Left lobe of liver (tissue), 2 donors: ENCODE data around the gene IPO4. TPM values are rescaled to one million over a fixed set of nuclear protein-coding genes. Genes with fewer than 3 reads are reported as not detected.

Experiments
- ATAC-seq: fragments of 200-7000 bp; cut with Tn5 transposase; one replicate; pipeline ENCODE4 v1.9.1; 2020; ENCODE audit warnings: mild to moderate bottlenecking, moderate library complexity
- DNase-seq: peaks from one replicate; pipeline ENCODE4 v3.0.0-alpha.2; 2020; ENCODE audit warnings: low spot score
- total RNA-seq: library from RNA; stranded (reverse); gene quantifications from one replicate; pipeline ENCODE4 v1.2.1, GENCODE V29; 2021
- donor health status: DM: no; HTN: no; CAD: no; lungs with moderate emphysema.
- donor health status: DM: no; HTN: yes; CAD: no.

The IPO4 gene
- total RNA-seq, 1 donor from 2014 or later: 20.2 TPM

GRCh38 chr14:24178399-24179178 is 10.0 kb downstream of the IPO4 start:
- DNase-seq: peak; percentile 65
- ATAC-seq: peak; percentile 59

DNA sequence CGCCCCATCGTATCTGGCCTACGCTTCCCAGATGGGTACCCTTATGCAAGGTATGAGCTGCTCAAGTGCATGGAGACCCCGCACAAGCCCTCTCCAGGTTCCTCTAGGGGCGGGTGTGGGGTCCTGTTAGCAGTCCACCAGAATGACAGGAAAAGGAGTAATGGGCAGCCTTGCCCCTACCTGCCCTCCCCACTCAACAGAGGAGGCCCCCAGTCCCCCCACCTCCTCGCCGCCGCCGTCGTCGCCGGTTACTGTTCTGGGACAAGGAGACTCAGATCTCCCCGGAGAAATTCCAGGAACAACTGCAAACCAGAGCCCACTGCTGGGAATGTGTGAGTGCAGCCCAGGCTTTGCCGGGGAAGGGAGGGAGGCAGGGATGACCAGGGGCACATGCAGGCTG is 10.7 kb downstream of the IPO4 start:
- ATAC-seq (no peak), DNase-seq (no peak)

- DNase-seq (no peak), ATAC-seq (no peak)
Observed at GRCh38 chr14:24177041-24177825, 11.4 kb downstream of the IPO4 start.

DNA sequence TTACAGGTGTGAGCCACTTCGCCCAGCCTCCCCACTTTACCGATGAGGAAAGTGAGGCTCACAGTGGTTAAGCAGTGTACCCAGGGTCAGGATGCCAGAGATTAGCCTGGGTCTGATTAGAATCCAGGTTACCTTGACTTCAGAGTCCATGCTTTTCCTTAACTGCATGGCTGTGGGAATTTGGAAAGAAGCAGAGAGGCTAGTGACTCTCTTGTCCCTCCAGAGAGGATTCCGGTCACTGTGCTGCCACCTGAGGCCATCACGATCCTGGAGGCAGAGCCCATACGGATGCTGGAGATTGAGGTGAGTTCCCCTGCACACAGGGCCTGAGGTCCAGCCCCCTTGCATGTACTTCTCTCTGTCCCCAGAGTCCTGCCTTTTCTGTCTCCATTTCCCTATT is 12.0 kb downstream of the IPO4 start:
- ATAC-seq (no peak), DNase-seq (no peak)

DNA sequence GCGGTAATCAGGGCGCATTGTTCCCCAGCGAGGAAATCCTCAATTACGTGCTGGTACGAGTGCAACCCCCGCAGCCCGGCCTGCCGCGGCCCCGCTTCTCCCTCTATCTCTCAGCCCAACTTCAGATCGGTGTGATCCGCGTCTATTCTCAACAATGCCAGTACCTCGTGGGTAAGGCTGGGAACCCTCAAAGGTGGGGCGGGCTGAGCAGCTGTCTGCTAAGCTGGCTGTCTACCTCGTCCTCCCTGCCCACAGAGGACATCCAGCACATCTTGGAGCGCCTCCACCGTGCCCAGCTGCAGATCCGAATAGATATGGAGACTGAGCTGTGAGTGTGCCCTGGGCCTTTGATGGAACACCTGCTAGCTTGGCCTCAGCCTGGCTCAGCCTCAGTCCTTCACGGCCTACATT is 15.7 kb downstream of the IPO4 start:
- ATAC-seq: no peak
- DNase-seq: no peak

DNA sequence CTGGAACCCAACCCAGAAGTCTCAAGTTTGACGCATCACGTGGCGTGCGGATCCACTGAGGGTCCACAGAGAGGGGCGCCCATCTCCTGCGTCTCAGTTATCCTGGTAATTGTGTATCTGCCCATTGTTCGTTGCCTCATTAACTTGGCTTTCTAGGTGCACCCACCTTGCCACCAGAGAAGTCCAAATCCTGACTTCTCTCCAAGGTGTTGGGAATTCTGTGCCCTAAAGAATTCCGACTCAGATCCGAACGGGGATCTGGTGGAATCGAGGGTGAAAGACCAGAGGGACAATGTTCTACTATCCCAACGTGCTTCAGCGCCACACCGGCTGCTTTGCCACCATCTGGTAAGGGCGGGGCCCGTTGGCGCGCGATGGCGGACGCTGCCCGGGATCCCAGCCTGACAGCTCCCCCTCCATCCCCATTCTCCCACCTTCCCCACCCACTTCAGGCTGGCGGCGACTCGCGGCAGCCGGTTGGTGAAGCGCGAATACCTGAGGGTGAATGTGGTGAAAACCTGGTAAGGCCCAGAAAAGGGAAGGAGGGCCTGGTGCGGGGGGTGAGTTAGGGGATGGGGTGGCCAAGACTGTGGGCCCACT is 16.3 kb downstream of the IPO4 start:
- ATAC-seq (no peak), DNase-seq (no peak)

DNA sequence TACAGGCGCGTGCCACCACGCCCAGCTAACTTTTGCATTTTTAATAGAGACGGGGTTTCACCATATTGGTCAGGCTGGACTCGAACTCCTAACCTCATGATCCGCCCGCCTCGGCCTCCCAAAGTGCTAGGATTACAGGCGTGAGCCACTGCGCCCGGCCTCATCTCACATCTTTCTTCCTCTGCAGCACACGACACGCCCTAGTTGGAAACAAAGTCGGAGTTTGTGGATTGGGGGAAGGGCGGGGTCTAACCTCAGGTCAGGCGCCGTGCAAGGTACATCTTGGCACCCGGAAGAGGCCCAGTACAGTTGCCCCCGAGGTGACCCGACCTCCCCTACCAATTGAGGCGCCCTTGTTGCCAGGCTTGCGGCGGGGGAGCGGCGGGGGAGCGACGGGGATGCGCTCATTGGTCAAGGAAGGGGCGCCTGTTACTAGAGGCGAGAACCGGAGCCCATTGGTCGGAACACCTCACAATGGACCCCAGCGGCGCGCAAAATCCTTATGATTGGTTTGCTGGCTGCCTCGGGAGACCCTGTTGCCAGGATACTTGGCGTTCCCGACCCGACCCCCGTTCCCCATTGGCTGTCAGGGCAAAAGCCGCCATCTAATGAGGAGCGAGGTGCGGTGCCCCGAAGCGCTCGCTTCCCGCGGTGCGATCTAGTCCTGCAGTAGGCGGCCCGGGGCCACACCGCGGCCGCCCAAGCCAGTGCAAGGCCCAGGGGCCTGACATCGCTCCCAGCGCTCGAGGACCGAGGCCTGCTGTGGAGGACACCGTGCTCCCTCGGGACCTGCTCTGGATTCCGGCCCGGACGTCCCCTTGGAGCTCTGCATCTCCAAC is 17.0 kb downstream of the IPO4 start, which contains the start of gene REC8:
Gene REC8, plus strand, starts transcription at position 659 of the 839 bp plus-strand sequence. CDS start 473 bp downstream, outside the sequence.
- peak; percentile 50 for ATAC-seq
- no peak for DNase-seq

DNA sequence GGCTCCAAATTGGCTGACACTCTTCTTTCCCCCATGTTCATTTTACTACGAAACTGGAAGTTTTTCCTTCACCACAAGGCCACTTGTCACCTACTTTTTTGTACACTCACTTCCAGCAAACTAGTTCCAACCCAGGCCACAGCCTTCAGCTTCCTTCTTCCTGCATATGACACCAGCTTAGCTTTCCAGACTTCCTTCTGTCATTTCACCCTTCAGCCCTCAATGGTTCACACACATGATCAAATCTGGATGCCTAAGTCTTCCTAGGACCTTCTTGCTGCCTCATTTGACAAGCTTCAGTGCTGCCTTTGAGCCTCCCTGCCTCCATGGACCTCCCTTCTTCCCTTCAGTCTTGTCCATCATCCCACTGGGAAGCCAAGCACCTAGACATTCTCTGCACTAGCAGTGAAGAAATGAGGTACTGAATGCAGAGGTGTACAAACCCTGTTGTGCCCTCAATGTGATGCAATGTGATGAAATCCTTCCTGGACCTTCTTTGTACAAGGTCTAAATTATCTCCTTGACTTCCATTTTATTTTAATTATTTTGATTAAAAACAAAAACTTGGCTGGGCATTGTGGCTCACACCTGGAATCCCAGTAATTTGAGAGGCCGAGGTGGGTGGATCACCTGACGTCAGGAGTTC is 21.0 kb downstream of the IPO4 start:
- DNase-seq (no peak), ATAC-seq (no peak)

- DNase-seq: no peak
- ATAC-seq: no peak
Observed at GRCh38 chr14:24165785-24166184, 22.8 kb downstream of the IPO4 start.

GRCh38 chr14:24164518-24164991 is 24.1 kb downstream of the IPO4 start:
- ATAC-seq: no peak
- DNase-seq: no peak

GRCh38 chr14:24162093-24162492 is 26.5 kb downstream of the IPO4 start:
- DNase-seq (no peak), ATAC-seq (no peak)

DNA sequence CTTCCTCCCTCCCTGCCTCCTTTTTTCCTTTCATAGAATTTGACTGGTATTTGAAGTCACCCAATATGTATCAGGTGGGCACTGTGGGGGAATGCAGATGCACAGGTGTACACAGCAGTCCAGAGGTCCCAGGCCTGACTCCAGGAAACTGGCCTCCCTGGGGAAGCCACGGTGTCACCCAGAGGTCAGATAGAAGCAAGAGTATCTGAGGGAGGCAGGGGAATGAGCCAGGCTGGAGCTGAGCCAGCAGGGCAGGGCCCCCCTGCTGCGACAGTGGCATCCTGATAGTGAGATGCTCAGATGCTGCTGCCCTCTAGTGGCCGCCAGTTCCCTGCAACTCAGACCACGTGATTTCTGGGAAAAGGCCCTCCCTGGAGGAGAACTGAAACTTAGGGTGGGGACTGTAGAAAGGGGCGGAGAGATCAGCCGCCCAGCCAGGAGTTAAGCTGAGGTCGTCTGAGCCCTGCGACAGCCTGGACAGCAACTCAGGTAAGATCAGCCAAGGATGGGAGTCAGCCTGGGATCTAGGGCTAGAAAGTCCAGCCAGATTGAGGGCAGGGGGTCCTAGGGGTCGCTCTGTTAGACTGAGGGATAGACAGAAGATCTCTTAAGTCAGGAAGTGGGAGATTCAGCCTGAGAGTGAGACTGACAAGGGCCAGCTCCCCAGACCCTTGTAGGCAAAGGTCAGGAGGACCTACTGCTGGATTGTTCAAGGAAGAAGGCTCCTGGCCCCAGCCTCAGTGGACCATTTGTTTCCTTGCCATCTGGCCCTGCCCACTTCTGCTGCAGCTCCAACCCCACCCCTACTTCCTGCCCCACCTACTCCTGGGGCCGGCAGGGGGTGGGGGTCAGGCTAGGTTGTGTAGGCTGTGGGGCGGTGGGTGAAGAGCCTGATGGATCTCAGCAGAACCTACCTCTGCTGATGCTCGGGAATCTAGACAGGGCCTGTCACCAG is 27.5 kb downstream of the IPO4 start, which contains the start of gene IRF9:
Gene IRF9, plus strand, starts transcription at position 416 of the 955 bp plus-strand sequence. CDS start 880 bp downstream, outside the sequence.
- DNase-seq: peak; percentile 98
- peak; percentile 90 for ATAC-seq

GRCh38 chr14:24160499-24160849 is 28.1 kb downstream of the IPO4 start:
- no peak for DNase-seq
- no peak for ATAC-seq

- DNase-seq (no peak), ATAC-seq (no peak)
Observed at GRCh38 chr14:24159777-24160498, 28.7 kb downstream of the IPO4 start.

DNA sequence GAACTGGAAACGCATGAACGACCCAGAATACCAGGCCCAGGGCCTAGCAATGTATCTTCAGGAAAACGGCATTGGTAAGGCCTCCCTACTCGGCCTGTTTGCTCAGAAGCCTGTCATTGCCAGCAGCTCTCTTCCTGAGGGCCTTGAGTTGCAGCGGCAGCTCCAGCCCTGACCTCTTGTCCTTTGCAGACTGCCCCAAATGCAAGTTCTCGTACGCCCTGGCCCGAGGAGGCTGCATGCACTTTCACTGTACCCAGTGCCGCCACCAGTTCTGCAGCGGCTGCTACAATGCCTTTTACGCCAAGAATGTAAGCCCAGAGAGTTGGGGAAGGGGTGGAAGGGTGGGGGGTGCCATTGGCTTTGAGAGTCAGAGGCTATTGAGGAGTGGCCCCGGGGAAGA is 31.3 kb downstream of the IPO4 start:
- ATAC-seq: no peak
- DNase-seq: no peak

GRCh38 chr14:24156840-24157239 is 31.8 kb downstream of the IPO4 start:
- ATAC-seq: no peak
- DNase-seq: no peak

GRCh38 chr14:24155100-24155499 is 33.5 kb downstream of the IPO4 start:
- DNase-seq: no peak

DNA sequence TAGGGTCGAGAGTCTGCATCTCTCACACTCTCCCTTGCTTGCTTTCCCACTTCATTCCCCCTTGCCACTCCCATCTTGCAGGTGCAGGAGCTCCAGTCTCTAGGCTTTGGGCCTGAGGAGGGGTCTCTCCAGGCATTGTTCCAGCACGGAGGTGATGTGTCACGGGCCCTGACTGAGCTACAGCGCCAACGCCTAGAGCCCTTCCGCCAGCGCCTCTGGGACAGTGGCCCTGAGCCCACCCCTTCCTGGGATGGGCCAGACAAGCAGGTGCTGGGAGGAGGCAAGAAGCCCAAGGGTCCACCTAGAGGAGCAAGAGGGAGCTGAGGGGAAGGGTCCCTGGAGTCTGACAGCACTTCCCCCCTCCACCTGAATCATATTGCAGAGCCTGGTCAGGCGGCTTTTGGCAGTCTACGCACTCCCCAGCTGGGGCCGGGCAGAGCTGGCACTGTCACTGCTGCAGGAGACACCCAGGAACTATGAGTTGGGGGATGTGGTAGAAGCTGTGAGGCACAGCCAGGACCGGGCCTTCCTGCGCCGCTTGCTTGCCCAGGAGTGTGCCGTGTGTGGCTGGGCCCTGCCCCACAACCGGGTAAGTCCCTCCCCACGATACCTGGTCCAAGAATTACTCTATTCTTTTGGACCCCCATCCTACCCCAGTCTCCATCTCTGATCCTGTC is 37.1 kb downstream of the IPO4 start:
- DNase-seq: no peak
- no peak for ATAC-seq

More at GRCh38 chr14:24155100-24155499, 33.5 kb downstream of the IPO4 start:
- no peak for ATAC-seq
